Activated naive CD8-positive, alpha-beta T cell (primary cell): ENCODE data around the gene HAUS5.
A peak's percentile ranks its signal among the peaks of the same experiment; 100 is the strongest.
"Not testable (repeated sequence)": the region's sequence is repeated elsewhere in the genome, so short reads cannot be mapped to it uniquely, and the experiment has no call there.

Source experiments
- H3K27ac Mint-ChIP-seq: one replicate; pipeline ENCODE4 v1.8.0; 2021; ENCODE audit warnings: mixed read lengths
- H3K27me3 Mint-ChIP-seq: one replicate; pipeline ENCODE4 v1.8.0; 2021; ENCODE audit warnings: mixed read lengths
- H3K36me3 Mint-ChIP-seq: one replicate; pipeline ENCODE4 v1.8.0; 2021; ENCODE audit warnings: mixed read lengths
- H3K4me1 Mint-ChIP-seq: one replicate; pipeline ENCODE4 v1.8.0; 2021; ENCODE audit warnings: low read depth, mixed read lengths
- H3K4me3 Mint-ChIP-seq: one replicate; pipeline ENCODE4 v1.8.0; 2021; ENCODE audit warnings: mild to moderate bottlenecking, mixed read lengths
- H3K9me3 Mint-ChIP-seq: one replicate; pipeline ENCODE4 v1.8.0; 2021; ENCODE audit warnings: low read depth, mixed read lengths

HAUS5 gene

DNA sequence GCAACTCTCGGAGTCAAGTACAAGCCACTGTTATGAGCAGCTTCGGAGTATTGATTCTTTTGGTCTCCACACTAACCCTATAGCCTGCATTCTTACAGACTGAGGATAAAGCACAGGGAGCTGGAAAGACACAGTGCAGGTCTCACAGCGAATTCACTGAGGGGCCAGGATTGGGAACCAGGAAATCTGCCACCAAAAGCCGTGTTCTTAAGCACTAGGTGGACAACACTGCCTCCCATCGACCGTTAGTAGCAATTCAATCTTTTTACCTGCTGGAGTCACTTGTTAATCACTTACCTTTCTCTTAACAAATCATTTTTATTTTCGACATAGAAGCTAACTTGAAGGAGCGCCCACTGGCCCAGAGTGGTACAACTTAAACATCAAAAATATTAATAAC, 20.3 kb upstream of the HAUS5 start:
- H3K9me3 Mint-ChIP-seq: no peaks in the 10 kb centered on the region
- H3K4me1 Mint-ChIP-seq: no peaks in the 10 kb centered on the region
- H3K27ac Mint-ChIP-seq: no peak overlapping the region
- H3K27me3 Mint-ChIP-seq: peaks cover 2% of the 10 kb centered on the region
- no peak overlapping the region for H3K4me3 Mint-ChIP-seq
- no peaks in the 10 kb centered on the region for H3K36me3 Mint-ChIP-seq

DNA sequence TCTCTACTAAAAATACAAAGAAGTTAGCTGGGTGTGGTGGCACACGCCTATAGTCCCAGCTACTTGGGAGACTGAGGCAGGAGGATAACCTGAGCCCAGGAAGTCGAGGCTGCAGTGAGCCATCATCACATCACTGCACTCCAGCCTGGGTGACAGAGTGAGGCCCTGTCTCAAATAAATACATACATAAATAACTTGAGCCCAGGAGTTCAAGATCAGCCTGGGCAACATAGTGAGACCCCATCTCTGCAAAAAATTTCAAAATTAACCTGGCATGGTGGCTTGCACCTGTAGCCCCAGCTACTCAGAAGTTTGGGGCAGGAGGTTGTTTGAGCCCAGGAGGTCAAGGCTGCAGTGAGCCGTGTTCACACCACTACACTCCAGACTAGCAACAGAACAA, 17.5 kb upstream of the HAUS5 start:
- H3K27ac Mint-ChIP-seq, H3K27me3 Mint-ChIP-seq, H3K9me3 Mint-ChIP-seq, H3K4me1 Mint-ChIP-seq, H3K36me3 Mint-ChIP-seq, H3K4me3 Mint-ChIP-seq: not testable (repeated sequence)

DNA sequence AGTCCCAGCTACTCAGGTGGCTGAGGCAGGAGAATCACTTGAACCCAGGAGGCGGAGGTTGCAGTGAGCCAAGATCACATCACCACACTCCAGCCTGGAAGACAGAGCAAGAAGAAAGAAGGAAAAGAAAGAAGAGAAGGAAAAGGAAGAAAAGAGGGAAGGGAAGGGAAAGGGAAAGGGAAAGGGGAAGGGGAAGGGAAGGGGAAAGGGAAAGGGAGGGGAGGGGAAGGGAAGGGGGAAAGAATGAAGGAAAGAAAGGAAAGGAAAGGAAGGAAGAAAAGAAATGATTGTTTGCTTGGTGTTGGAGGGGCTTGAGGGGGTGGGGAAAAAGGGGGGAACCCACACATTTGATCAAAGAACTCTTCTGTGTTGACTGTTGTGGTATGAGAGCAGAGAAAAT, 16.6 kb upstream of the HAUS5 start:
- Mint-ChIP-seq H3K36me3 (no peaks in the 10 kb centered on the region), H3K27me3 (peaks cover 2% of the 10 kb centered on the region), H3K4me3 (no peak overlapping the region), H3K9me3 (no peaks in the 10 kb centered on the region), H3K4me1 (no peaks in the 10 kb centered on the region), H3K27ac (no peak overlapping the region)

DNA sequence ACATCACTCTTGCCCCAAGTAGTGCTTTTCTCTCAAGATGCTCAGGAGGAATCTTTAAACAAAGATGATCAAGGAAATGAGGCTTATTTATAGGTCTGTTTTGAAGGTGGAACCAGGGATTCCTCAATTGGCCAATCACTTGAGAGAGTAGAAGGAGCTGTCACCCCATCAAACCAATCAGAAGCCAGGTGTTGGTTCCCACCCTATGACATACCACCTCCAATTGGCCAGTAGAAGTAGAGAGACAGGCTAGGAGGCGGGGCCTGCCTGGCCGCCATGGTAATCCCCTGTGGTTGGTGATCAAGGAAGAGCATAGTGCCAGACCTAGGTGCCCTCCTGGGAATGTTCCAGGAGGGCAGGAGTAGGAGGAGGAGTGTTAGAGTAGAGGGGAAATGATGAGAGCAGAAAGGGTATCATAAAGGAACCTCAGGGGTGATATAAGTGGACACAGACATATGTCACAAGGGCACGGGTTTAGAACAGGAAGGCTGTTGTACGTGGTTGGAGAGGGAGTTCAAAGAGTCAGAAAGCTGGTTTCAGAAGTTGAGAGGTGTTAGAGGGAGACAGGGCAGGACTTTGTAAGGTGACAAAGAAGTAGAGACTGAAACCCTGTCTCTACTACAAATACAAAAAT, 16.1 kb upstream of the HAUS5 start:
- no peak overlapping the region for H3K4me3 Mint-ChIP-seq
- H3K4me1 Mint-ChIP-seq: no peaks in the 10 kb centered on the region
- no peaks in the 10 kb centered on the region for H3K9me3 Mint-ChIP-seq
- H3K27ac Mint-ChIP-seq: no peak overlapping the region
- H3K36me3 Mint-ChIP-seq: no peaks in the 10 kb centered on the region
- peaks cover 2% of the 10 kb centered on the region for H3K27me3 Mint-ChIP-seq

DNA sequence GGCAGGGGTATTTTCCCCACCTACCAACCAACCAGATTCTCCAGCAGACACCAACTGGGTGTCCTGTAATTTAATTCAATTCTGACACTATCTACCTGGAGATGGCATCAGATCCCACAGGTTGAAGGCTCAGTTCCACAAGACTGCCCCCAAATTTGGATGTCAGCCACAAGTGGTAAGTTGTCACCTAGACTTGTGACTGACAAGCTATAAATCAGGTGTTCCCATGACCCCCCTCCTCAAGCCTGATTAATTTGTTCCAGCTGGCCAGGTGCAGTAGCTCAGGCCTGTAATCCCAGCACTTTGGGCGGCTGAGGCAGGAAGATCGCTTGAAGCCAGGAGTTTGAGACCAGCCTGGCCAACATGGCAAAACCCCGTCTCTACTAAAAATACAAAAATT, 10.6 kb upstream of the HAUS5 start:
- no peak overlapping the region for H3K27ac Mint-ChIP-seq

DNA sequence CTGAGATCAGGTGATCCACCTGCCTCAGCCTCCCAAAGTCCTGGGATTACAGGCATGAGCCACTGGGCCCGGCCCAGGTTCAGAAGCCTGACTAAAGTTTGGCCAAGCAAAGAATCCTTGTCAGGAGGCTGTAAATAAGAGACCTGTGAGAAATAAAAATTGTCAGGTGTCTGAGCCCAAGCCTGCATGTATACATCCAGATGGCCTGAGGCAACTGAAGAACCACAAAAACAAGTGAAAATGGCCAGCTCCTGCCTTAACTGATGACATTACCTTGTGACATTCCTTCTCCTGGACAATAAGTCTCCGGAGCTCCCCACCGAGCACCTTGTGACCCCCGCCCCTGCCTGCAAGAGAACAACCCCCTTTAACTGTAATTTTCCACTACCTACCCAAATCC, 8.1 kb upstream of the HAUS5 start:
- not testable (repeated sequence) for H3K27me3 Mint-ChIP-seq, H3K36me3 Mint-ChIP-seq, H3K27ac Mint-ChIP-seq, H3K4me3 Mint-ChIP-seq, H3K9me3 Mint-ChIP-seq, H3K4me1 Mint-ChIP-seq

More for the DNA sequence above, 10.6 kb upstream of the HAUS5 start:
- H3K9me3 Mint-ChIP-seq: no peaks in the 10 kb centered on the region
- H3K4me3 Mint-ChIP-seq: no peak overlapping the region
- H3K27me3 Mint-ChIP-seq: no peaks in the 10 kb centered on the region
- H3K4me1 Mint-ChIP-seq: no peaks in the 10 kb centered on the region
- no peaks in the 10 kb centered on the region for H3K36me3 Mint-ChIP-seq

- H3K36me3 Mint-ChIP-seq, H3K4me3 Mint-ChIP-seq, H3K9me3 Mint-ChIP-seq, H3K27me3 Mint-ChIP-seq, H3K27ac Mint-ChIP-seq: not testable (repeated sequence)
- H3K4me1 Mint-ChIP-seq: peaks cover 22% of the 10 kb centered on the region
These were observed 5.4 kb upstream of the HAUS5 start for GRCh38 chr19:35607170-35607569.

DNA sequence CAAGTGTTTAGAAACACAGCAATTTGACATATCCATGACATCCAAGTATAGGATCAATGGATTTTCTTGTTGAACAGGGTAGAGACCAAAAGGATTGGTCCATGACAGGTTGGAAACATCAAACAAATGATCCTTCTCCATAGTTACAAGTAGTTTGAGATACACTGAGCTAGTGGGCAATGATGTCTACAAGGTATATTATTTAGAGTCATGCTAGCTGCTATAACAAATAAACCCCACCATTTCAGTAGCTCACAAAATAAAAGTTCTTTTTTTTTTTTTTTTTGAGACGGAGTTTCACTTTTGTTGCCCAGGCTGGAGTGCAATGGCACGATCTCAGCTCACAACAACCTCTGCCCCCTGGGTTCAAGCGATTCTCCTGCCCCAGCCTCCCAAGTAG, 4.9 kb upstream of the HAUS5 start:
- H3K4me3 Mint-ChIP-seq: no peak overlapping the region
- H3K9me3 Mint-ChIP-seq: no peaks in the 10 kb centered on the region
- peaks cover 6% of the 10 kb centered on the region for H3K36me3 Mint-ChIP-seq
- H3K4me1 Mint-ChIP-seq: peaks cover 26% of the 10 kb centered on the region
- no peak overlapping the region for H3K27ac Mint-ChIP-seq
- H3K27me3 Mint-ChIP-seq: no peaks in the 10 kb centered on the region

DNA sequence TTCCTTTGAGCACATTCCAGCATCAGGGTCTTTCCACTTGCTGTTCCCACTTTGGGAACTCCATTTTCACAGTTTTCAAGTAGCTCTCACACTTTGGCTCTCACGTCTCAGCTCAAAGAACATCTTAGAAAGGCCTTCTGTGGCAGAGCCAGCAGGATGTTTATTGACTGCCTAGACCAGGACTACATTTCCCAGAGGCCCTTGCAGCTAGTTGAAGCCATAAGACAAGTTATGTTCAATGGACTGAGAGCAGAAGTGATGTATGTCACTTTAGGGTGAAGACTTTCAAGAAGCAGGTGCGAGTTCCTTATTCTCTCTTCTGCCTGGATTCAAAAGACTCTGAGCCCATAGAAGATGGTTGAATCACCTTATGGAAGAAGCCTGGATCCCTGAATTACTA, 4.3 kb upstream of the HAUS5 start:
- no peak overlapping the region for H3K27ac Mint-ChIP-seq
- H3K4me3 Mint-ChIP-seq: no peak overlapping the region
- H3K4me1 Mint-ChIP-seq: peaks cover 26% of the 10 kb centered on the region
- H3K36me3 Mint-ChIP-seq: peaks cover 6% of the 10 kb centered on the region
- H3K9me3 Mint-ChIP-seq: no peaks in the 10 kb centered on the region
- no peaks in the 10 kb centered on the region for H3K27me3 Mint-ChIP-seq

GRCh38 chr19:35609851-35610353, 2.6 kb upstream of the HAUS5 start:
- Mint-ChIP-seq H3K4me1 (peaks cover 28% of the 10 kb centered on the region), H3K4me3 (peak overlapping the region; percentile 41), H3K36me3 (peaks cover 6% of the 10 kb centered on the region), H3K9me3 (no peaks in the 10 kb centered on the region), H3K27ac (peak overlapping the region; percentile 34), H3K27me3 (no peaks in the 10 kb centered on the region)

DNA sequence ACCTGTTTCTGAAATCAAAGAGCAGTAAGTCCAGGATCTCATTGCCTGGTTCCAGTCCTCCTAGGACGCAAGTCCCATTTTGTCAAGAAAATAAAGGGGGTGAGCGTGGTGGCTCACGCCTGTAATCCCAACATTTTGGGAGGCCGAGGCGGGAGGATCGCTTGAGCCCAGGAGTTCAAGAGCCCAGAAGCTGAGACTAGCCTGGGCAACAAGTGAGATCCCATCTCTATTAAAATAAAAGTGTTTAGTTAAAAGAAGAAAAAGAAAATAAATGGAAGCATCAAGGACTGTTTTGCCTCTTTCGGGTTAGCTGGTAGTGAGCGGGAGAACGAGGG, 344 bp upstream of the HAUS5 start:
- peaks cover 8% of the 10 kb centered on the region for H3K36me3 Mint-ChIP-seq
- H3K4me1 Mint-ChIP-seq: peaks cover 28% of the 10 kb centered on the region

DNA sequence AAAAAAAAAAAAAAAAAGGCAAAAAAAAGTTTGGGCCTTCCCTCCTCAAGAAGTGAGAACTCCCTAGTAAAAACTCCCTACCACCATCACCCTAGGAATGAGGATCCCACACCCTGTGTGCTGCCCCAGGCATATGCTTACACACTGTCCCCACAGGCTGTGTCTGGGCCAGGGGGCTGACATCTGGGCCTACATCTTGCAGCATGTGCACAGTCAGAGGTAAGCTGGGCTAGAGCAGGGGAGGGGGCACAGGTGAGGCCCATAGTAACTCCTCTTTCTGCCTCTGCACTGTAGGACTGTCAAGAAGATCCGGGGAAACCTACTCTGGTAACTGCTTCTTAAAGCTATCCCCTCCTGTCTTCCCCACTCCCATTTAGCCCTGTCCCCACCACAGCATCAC, 1.0 kb downstream of the HAUS5 start:
- Mint-ChIP-seq H3K4me3 (peak overlapping the region; percentile 89), H3K27ac (peak overlapping the region; percentile 72), H3K9me3 (no peaks in the 10 kb centered on the region), H3K4me1 (peaks cover 26% of the 10 kb centered on the region), H3K36me3 (peaks cover 2% of the 10 kb centered on the region), H3K27me3 (no peaks in the 10 kb centered on the region)

More for the DNA sequence above, 344 bp upstream of the HAUS5 start:
- Mint-ChIP-seq H3K27ac (peak overlapping the region; percentile 81), H3K27me3 (no peaks in the 10 kb centered on the region), H3K9me3 (no peaks in the 10 kb centered on the region), H3K4me3 (peak overlapping the region; percentile 89)

GRCh38 chr19:35615036-35615435, 2.5 kb downstream of the HAUS5 start:
- H3K27ac Mint-ChIP-seq: no peak overlapping the region
- no peak overlapping the region for H3K4me3 Mint-ChIP-seq
- H3K9me3 Mint-ChIP-seq: no peaks in the 10 kb centered on the region
- no peaks in the 10 kb centered on the region for H3K27me3 Mint-ChIP-seq
- H3K4me1 Mint-ChIP-seq: peaks cover 15% of the 10 kb centered on the region
- peaks cover 2% of the 10 kb centered on the region for H3K36me3 Mint-ChIP-seq

- Mint-ChIP-seq H3K36me3 (peaks cover 2% of the 10 kb centered on the region), H3K27me3 (no peaks in the 10 kb centered on the region), H3K4me3 (no peak overlapping the region), H3K27ac (no peak overlapping the region), H3K4me1 (no peaks in the 10 kb centered on the region), H3K9me3 (no peaks in the 10 kb centered on the region)
These were observed 6.3 kb downstream of the HAUS5 start for GRCh38 chr19:35618857-35619256.

DNA sequence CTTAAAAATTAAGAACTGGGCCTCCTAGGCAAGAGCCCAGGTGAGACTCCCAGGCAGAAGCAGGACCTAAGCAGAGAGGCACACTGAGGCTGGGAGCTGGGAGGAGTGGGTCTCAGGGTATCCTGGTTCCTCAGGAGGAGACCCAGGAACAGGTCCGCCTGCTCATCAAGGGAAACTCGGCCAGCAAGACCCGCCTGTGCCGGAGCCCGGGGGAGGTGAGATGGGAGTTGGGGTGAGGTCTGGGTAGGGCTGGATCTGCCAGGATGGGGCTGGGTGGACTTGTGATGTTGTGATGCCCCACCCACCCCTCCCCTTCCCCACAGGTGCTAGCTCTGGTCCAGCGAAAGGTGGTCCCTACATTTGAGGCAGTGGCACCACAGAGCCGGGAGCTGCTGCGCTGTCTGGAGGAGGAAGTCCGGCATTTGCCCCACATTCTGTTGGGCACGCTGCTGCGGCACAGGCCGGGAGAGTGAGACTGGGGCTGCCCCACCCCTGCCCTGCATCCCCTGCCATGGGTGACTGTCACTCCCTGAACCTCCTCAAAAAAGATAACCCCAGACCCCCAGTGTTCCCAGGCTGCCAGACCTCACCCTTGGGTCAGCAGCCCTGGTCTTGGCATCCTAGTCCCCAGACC, 6.9 kb downstream of the HAUS5 start:
- Mint-ChIP-seq H3K27me3 (no peaks in the 10 kb centered on the region), H3K4me1 (no peaks in the 10 kb centered on the region), H3K27ac (no peak overlapping the region), H3K9me3 (no peaks in the 10 kb centered on the region), H3K4me3 (no peak overlapping the region), H3K36me3 (peaks cover 2% of the 10 kb centered on the region)

GRCh38 chr19:35620001-35620400, 7.5 kb downstream of the HAUS5 start:
- Mint-ChIP-seq H3K4me3 (no peak overlapping the region), H3K27ac (no peak overlapping the region), H3K27me3 (no peaks in the 10 kb centered on the region), H3K36me3 (peaks cover 2% of the 10 kb centered on the region), H3K9me3 (no peaks in the 10 kb centered on the region), H3K4me1 (no peaks in the 10 kb centered on the region)
